Smooth muscle cell (in vitro differentiated cells): Measurements from ENCODE around the gene PSD. TPM values are rescaled to one million over a fixed set of nuclear protein-coding genes. Genes with fewer than 3 reads are reported as not detected.

Source experiments
- DNase-seq: peaks from one replicate; lab custom pipeline; 2025; ENCODE audit not compliant: unreplicated experiment; lab: John Stamatoyannopoulos, UW
- H2AFZ ChIP-seq: fragments of 200-600 bp; sonication (generic); 2 replicates; pipeline ENCODE4 v1.6.0; 2016; ENCODE audit warnings: antibody characterized with exemption, low read depth, mild to moderate bottlenecking
- H3F3A ChIP-seq: fragments of 200-600 bp; sonication (generic); 2 replicates; pipeline ENCODE4 v1.6.0; 2017; ENCODE audit warnings: antibody characterized with exemption, low read depth
- H3K27ac ChIP-seq: fragments of 200-600 bp; sonication (generic); 2 replicates; pipeline ENCODE4 v1.5.1; 2016; ENCODE audit warnings: low read depth, mild to moderate bottlenecking
- H3K27me3 ChIP-seq: fragments of 200-600 bp; sonication (generic); 2 replicates; pipeline ENCODE4 v1.6.1; 2016; ENCODE audit warnings: low read depth, mild to moderate bottlenecking
- H3K36me3 ChIP-seq: fragments of 200-600 bp; sonication (generic); 2 replicates; pipeline ENCODE4 v1.5.1; 2016; ENCODE audit warnings: low read depth
- H3K4me1 ChIP-seq: fragments of 200-600 bp; sonication (generic); 2 replicates; pipeline ENCODE4 v1.5.1; 2016; ENCODE audit warnings: low read depth
- H3K4me2 ChIP-seq: fragments of 200-600 bp; sonication (generic); 2 replicates; pipeline ENCODE4 v1.6.0; 2016; ENCODE audit warnings: mild to moderate bottlenecking
- H3K4me3 ChIP-seq: fragments of 200-600 bp; sonication (generic); 2 replicates; pipeline ENCODE4 v1.5.1; 2016; ENCODE audit warnings: mild to moderate bottlenecking
- H3K79me2 ChIP-seq: fragments of 200-600 bp; sonication (generic); 2 replicates; pipeline ENCODE4 v1.6.0; 2016; ENCODE audit warnings: low read depth, mild to moderate bottlenecking
- H3K9ac ChIP-seq: fragments of 200-600 bp; sonication (generic); 2 replicates; pipeline ENCODE4 v1.6.0; 2016; ENCODE audit warnings: low read depth
- H3K9me3 ChIP-seq: fragments of 200-600 bp; sonication (generic); replicated peaks from 2 replicates; pipeline ENCODE4 v1.5.1; 2016; ENCODE audit warnings: low read depth
- H4K20me1 ChIP-seq: fragments of 200-600 bp; sonication (generic); 2 replicates; pipeline ENCODE4 v1.6.0; 2016; ENCODE audit warnings: low read depth
- WGBS: methylation state at CpG from one replicate; pipeline ENCODE4 v1.1.7; 2016; ENCODE audit warnings: low lambda C conversion rate; 5-methylcytosine and 5-hydroxymethylcytosine counted together
- polyA plus RNA-seq: library from polyadenylated mRNA; unstranded; fragments of >200 nt; fragmentation: Nextera tagmentation; extraction: Ambion mirVana; gene quantifications from 2 replicates; pipeline ENCODE4 v1.2.1, GENCODE V29; 2016
- total RNA-seq: library from RNA; depleted of rRNA; stranded (reverse); fragments of >200 nt; gene quantifications from 2 replicates; pipeline ENCODE4 v1.2.3, GENCODE V29; 2014
- TF ChIP-seq, protein P1 (sequence below): fragments of 200-600 bp; sonication (generic); IDR thresholded peaks from 2 replicates; pipeline ENCODE4 v1.5.1; 2017; ENCODE audit warnings: borderline replicate concordance, mild to moderate bottlenecking, antibody characterized with exemption; ENCODE audit not compliant: insufficient read depth, poor library complexity, severe bottlenecking

Gene PSD
- total and polyA plus RNA-seq, 2 experiments from 2014 or later, result 4.1 to 31.6 TPM

GRCh38 chr10:102433619-102434046, 15.0 kb upstream of the PSD start:
- H2AFZ ChIP-seq, result no peak overlapping the region
- 79% methylated on average over 5 of the region's 5 CpGs for WGBS
- H3K4me3 ChIP-seq, result no peak overlapping the region
- H3K9ac ChIP-seq, result no peak overlapping the region
- no peaks in the 10 kb centered on the region for H4K20me1 ChIP-seq
- no peak overlapping the region for H3K4me2 ChIP-seq
- no peaks in the 10 kb centered on the region for H3K36me3 ChIP-seq
- TF ChIP-seq, protein P1, sequence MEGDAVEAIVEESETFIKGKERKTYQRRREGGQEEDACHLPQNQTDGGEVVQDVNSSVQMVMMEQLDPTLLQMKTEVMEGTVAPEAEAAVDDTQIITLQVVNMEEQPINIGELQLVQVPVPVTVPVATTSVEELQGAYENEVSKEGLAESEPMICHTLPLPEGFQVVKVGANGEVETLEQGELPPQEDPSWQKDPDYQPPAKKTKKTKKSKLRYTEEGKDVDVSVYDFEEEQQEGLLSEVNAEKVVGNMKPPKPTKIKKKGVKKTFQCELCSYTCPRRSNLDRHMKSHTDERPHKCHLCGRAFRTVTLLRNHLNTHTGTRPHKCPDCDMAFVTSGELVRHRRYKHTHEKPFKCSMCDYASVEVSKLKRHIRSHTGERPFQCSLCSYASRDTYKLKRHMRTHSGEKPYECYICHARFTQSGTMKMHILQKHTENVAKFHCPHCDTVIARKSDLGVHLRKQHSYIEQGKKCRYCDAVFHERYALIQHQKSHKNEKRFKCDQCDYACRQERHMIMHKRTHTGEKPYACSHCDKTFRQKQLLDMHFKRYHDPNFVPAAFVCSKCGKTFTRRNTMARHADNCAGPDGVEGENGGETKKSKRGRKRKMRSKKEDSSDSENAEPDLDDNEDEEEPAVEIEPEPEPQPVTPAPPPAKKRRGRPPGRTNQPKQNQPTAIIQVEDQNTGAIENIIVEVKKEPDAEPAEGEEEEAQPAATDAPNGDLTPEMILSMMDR, result no peak
- H3K27ac ChIP-seq, result no peak overlapping the region
- DNase-seq, result no peak
- no peaks in the 10 kb centered on the region for H3K27me3 ChIP-seq
- H3F3A ChIP-seq, result no peaks in the 10 kb centered on the region
- no peaks in the 10 kb centered on the region for H3K9me3 ChIP-seq
- peaks cover 23% of the 10 kb centered on the region for H3K4me1 ChIP-seq
- H3K79me2 ChIP-seq, result peaks cover 11% of the 10 kb centered on the region

DNA sequence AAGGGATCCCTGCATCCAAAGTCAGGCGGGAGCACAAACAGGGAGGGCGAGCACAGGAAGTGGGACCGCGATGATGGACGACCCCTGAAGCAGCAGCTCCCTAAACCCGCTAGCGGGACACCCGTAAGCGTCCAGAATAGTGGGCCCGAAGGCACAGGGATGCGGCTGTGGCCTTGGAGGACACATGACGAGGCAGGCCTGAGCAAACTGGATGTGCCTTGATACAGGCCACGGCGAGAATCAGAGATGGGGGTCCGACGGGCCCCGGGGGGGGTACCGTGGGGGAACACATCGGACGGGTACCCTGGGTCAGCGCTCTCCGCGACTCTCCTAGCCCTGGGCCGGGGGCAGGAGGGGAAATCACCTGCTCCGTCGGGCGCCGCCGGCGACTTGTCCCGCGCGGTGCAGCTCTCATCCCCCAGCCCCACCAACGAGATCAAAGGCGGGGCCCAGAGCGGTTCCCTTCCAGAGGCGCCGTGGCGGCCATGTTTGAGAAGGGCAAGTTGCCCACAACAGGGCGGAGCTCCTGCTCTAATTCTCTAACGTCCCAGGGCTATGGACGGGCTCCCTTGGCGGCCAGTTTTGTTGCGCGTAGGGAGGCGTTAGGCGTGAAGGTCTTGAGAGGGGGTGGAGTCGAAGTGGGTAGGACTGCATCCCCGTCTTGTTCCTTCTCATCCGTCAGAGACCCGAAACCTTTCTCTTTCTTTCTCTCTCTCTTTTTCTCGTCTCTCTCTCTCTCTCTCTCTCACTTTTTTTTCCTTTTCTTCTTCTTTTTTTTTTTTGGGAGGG, 13.8 kb upstream of the PSD start, which contains the start of gene CUEDC2:
Gene CUEDC2 (minus strand): TSS at position 413 of the 789 bp plus-strand sequence. CDS start 7,386 bp downstream, outside the sequence.
- Histone ChIP-seq H3K9me3 (no peaks in the 10 kb centered on the region), H3F3A (no peaks in the 10 kb centered on the region), H3K4me3 (peak within 1 kb of the TSS; percentile 97), H4K20me1 (no peaks in the 10 kb centered on the region), H3K4me1 (peaks cover 23% of the 10 kb centered on the region), H3K27ac (peak within 1 kb of the TSS; percentile 59), H3K4me2 (peak within 1 kb of the TSS; percentile 100), H3K36me3 (no peaks in the 10 kb centered on the region), H3K9ac (peak within 1 kb of the TSS; percentile 89), H3K27me3 (no peaks in the 10 kb centered on the region), H3K79me2 (peaks cover 11% of the 10 kb centered on the region), H2AFZ (peak within 1 kb of the TSS; percentile 97)
- peak; percentile 79 for DNase-seq
- under 1% methylated on average over 46 of the region's 52 CpGs for WGBS
- TF ChIP-seq, protein P1, result no peak

DNA sequence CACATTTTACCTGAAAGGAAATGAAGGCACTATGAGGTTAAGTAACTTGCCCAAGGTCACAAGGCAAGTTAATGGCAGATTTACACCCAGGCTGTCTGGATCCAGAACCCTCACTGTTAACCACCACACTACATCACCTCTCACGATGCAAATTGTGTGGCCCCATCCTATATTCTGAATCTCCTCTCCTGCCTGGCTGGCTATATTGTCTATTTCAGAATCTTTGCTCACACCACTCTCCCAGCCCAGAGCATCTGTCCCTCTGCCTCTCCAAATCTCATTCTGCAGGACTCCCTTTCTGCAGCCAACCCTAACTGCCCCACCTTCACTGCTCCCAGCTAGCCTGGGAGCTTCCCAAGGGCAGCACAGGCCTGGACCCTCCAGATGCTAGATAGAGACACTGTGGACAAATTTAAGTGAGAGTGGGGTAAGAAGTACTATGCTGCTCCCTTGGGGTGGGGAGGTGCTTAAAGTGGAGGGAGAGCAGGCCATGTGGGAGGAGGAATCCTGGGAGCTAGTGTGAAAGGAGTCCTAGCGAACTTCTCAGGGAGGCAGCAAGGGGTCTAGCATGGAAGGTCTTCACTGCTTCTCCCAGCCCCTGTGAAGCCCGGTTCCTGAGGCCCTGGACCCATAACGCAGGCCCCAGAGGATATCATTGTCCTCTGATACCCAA, 13.0 kb upstream of the PSD start:
- H3K79me2 ChIP-seq, result peaks cover 11% of the 10 kb centered on the region
- H2AFZ ChIP-seq, result peak overlapping the region; percentile 97
- no peak for DNase-seq
- H3K4me2 ChIP-seq, result peak overlapping the region; percentile 100
- H3K4me3 ChIP-seq, result peak overlapping the region; percentile 97
- peaks cover 23% of the 10 kb centered on the region for H3K4me1 ChIP-seq
- H3K27me3 ChIP-seq, result no peaks in the 10 kb centered on the region
- H3K27ac ChIP-seq, result peak overlapping the region; percentile 59
- no peaks in the 10 kb centered on the region for H3K9me3 ChIP-seq
- no peaks in the 10 kb centered on the region for H4K20me1 ChIP-seq
- no peaks in the 10 kb centered on the region for H3F3A ChIP-seq
- TF ChIP-seq, protein P1, result no peak
- peak overlapping the region; percentile 89 for H3K9ac ChIP-seq
- WGBS, result 23% methylated on average over 4 of the region's 4 CpGs
- no peaks in the 10 kb centered on the region for H3K36me3 ChIP-seq
